A204.1 (cell line): ENCODE results near the gene SELENOM.
"Not testable (repeated sequence)": the region's sequence is repeated elsewhere in the genome, so short reads cannot be mapped to it uniquely, and the experiment has no call there.

ENCODE experiments used
- FAIRE-seq: peaks from 2 replicates; lab custom pipeline; 2012; peaks lifted over from hg19 to GRCh38; lab: Jason Lieb, UNC

Gene SELENOM

GRCh38 chr22:31130873-31131272, 23.5 kb upstream of the SELENOM start:
- no peak for FAIRE-seq

- FAIRE-seq, result no peak
Observed at GRCh38 chr22:31128156-31128555, 20.8 kb upstream of the SELENOM start.

GRCh38 chr22:31127181-31127772, 19.9 kb upstream of the SELENOM start:
- no peak for FAIRE-seq

- FAIRE-seq, result no peak
Observed at GRCh38 chr22:31126869-31127175, 19.5 kb upstream of the SELENOM start.

GRCh38 chr22:31126128-31126868, 18.9 kb upstream of the SELENOM start:
- no peak for FAIRE-seq

- no peak for FAIRE-seq
Observed at GRCh38 chr22:31125521-31126117, 18.3 kb upstream of the SELENOM start.

GRCh38 chr22:31124811-31125465, 17.6 kb upstream of the SELENOM start:
- no peak for FAIRE-seq

- FAIRE-seq, result no peak
Observed at GRCh38 chr22:31124290-31124689, 16.9 kb upstream of the SELENOM start.

- no peak for FAIRE-seq
Observed at GRCh38 chr22:31123292-31123602, 15.9 kb upstream of the SELENOM start.

GRCh38 chr22:31122532-31123291, 15.3 kb upstream of the SELENOM start, which contains the start of gene INPP5J:
TSS of gene INPP5J (plus strand) at chr22:31122966. CDS start at chr22:31123015, 49 bp downstream.
- FAIRE-seq, result no peak

- FAIRE-seq, result no peak
Observed at GRCh38 chr22:31122196-31122531, 14.8 kb upstream of the SELENOM start.

- FAIRE-seq, result no peak
Observed at GRCh38 chr22:31121403-31121802, 14.0 kb upstream of the SELENOM start.

- no peak for FAIRE-seq
Observed at GRCh38 chr22:31120642-31121041, 13.3 kb upstream of the SELENOM start.

- FAIRE-seq, result no peak
Observed at GRCh38 chr22:31120230-31120629, 12.9 kb upstream of the SELENOM start.

GRCh38 chr22:31119026-31119717, 11.8 kb upstream of the SELENOM start:
- no peak for FAIRE-seq

- no peak for FAIRE-seq
Observed at GRCh38 chr22:31118046-31118820, 10.9 kb upstream of the SELENOM start.

- not testable (repeated sequence) for FAIRE-seq
Observed at GRCh38 chr22:31112547-31113091, 5.3 kb upstream of the SELENOM start.

- FAIRE-seq, result no peak
Observed at GRCh38 chr22:31107894-31108218, 488 bp upstream of the SELENOM start.

GRCh38 chr22:31106731-31107177, 614 bp downstream of the SELENOM start:
- no peak for FAIRE-seq

GRCh38 chr22:31106001-31106571, 1.3 kb downstream of the SELENOM start:
- FAIRE-seq, result no peak
